HPDE6-E6E7 (cell line): ENCODE measurements around the gene ETFA.

Experiments
- DNase-seq: peaks from one replicate; pipeline ENCODE4 v3.0.0; 2011; ENCODE audit warnings: missing footprints; ENCODE audit errors: extremely low spot score

The ETFA gene

GRCh38 chr15:76311100-76311953 lies at the start of gene ETFA:
Gene ETFA, minus strand, starts transcription at chr15:76311469. Its CDS starts 81 bp downstream, at chr15:76311388.
- DNase-seq: peak; percentile 99

DNA sequence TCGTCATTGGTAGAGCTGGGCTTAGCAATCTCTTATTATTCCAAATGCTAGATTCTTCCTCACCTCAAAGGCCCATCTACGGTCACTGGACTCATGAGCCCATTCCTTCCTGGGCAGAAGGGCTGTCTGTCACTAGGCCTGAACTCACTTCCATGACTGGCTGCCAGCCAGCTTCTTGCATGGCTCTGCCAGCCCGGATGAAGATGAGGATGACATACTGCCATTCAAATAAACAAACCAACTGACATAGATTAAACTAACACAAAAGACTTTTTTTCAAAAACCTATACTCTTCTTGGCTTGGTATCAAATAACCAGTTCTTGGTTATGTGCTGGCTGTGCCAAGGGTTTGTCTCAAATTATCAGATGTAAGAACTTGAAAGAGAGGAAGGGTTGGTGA lies 49.1 kb upstream of the ETFA start:
- DNase-seq: no peak

DNA sequence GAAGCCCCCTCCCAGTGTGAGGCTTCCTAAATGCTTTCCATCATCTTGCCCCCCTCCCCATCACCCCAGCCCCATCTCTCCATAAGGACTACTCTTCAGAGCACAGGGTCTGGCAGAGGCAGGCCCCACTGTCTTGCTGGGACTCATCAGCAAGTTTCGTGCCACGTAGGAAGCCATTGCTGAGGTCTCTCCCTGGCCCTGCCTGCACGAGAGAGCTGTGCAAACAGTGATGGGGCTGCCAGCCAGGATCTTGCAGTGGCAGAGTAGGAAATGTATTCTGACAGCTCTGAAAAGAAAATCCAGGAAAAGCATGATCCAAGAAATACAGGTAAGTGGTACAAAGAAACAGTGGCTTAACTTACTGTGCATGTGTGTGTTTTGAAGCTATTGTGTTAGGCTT lies 47.9 kb upstream of the ETFA start:
- no peak for DNase-seq

DNA sequence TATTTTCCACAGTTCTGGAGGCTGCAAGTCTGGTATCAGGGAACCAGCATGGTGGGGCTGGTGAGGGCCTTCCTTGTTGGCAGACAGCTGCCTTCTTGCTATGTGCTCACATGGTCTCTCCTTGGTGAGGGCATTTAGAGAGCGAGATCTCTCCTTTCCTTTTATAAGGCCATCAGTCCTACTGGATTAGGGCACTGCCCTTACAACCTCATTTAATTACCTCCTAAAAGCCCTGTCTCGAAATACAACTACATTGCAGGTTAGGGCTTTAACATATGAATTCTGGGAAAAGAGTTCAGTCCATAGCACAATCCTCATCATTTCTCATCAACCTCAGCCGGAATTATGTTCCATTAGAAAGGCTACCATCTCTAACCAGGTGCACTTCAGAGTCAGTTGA lies 47.2 kb upstream of the ETFA start:
- no peak for DNase-seq

GRCh38 chr15:76354823-76355440 lies 43.7 kb upstream of the ETFA start:
- DNase-seq: no peak

DNA sequence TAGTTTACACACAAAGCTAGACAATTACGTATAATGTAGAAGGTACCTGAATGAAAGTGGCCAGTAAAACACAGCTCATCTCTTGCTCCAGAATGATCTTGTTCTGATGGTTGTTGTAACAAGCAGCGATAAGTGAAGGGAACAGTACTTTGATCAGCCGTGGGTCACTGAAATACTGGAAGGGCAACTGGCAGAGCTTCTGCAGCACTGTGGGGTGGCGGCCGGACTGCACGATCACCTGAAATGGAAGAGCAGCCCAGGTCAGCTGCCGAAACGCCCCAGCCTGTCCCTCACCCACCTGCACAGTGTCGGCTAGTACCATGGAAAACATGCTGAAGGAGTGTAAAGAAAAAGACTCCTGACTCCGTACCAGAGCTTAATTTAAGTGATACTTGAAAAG lies 42.6 kb upstream of the ETFA start:
- no peak for DNase-seq

GRCh38 chr15:76353023-76353577 lies 41.8 kb upstream of the ETFA start:
- no peak for DNase-seq

GRCh38 chr15:76349301-76350070 lies 38.2 kb upstream of the ETFA start:
- DNase-seq: no peak

GRCh38 chr15:76347482-76348055 lies 36.3 kb upstream of the ETFA start:
- no peak for DNase-seq

GRCh38 chr15:76346669-76347481 lies 35.6 kb upstream of the ETFA start:
- DNase-seq: no peak

GRCh38 chr15:76345880-76346668 lies 34.8 kb upstream of the ETFA start:
- DNase-seq: no peak

DNA sequence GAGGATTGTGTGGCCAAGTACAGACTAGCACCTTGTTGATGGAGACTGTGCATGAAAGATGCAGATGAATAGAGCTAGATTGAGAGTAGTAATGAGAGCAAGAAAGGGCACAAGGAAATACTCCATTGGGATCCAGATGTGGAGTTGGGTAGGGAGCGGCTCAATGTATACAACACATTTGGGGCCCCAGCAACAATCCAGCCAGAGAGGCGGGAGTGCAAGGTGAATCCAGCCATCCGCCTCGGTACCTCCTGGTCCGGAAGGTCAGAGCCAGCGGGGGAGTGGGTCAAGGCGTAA lies 34.3 kb upstream of the ETFA start:
- no peak for DNase-seq

DNA sequence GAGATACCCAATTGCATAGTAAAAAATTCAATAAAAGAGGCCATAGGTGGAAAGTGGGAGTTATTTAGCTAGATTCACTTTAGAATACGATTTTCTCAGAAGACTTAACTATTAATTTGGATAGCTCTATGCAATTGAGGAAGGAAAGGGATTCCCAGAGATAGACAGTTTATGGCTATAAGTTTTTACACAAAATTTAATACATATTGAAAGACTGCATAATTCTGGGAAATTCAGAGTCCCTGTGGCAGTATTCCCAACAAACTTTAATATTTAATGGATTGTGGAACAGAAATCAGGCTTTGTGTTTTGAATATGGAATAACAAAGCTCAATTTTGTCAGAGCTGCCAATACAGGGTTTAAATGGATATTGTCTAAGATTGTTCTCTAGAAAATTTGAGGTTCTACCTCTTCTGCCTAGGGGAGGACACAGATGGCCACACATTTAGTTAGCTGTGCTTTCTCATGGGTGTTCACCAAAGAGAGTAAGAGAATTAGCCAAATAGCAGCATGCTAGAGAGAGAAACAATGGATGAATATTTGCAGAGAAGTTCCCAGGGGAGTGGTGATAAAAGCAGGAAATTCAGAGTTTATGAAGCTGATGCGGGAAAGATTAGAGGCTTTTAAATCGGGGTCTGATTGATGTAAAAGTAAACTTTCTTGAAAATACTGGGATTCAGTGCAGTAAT lies 33.8 kb upstream of the ETFA start:
- no peak for DNase-seq

GRCh38 chr15:76343313-76343996 lies 32.2 kb upstream of the ETFA start:
- no peak for DNase-seq

- DNase-seq: no peak
Measured at GRCh38 chr15:76342382-76343201, 31.3 kb upstream of the ETFA start.

GRCh38 chr15:76342058-76342381 lies 30.8 kb upstream of the ETFA start:
- no peak for DNase-seq

DNA sequence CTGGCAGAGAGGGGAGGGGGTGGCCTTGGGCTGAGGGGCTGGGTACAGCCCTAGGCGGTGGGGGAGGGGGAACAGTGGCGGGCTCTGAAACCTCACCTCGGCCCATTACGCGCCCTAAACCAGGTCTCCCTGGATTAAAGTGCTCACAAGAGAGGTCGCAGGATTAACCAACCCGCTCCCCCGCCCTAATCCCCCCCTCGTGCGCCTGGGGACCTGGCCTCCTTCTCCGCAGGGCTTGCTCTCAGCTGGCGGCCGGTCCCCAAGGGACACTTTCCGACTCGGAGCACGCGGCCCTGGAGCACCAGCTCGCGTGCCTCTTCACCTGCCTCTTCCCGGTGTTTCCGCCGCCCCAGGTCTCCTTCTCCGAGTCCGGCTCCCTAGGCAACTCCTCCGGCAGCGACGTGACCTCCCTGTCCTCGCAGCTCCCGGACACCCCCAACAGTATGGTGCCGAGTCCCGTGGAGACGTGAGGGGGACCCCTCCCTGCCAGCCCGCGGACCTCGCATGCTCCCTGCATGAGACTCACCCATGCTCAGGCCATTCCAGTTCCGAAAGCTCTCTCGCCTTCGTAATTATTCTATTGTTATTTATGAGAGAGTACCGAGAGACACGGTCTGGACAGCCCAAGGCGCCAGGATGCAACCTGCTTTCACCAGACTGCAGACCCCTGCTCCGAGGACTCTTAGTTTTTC lies 30.2 kb upstream of the ETFA start:
- no peak for DNase-seq

DNA sequence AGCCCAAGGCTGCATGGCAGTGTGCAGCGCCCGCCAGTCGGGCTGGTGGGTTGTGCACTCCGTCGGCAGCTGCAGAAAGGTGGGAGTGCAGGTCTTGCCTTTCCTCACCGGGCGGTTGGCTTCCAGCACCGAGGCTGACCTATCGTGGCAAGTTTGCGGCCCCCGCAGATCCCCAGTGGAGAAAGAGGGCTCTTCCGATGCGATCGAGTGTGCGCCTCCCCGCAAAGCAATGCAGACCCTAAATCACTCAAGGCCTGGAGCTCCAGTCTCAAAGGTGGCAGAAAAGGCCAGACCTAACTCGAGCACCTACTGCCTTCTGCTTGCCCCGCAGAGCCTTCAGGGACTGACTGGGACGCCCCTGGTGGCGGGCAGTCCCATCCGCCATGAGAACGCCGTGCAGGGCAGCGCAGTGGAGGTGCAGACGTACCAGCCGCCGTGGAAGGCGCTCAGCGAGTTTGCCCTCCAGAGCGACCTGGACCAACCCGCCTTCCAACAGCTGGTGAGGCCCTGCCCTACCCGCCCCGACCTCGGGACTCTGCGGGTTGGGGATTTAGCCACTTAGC lies 29.6 kb upstream of the ETFA start:
- no peak for DNase-seq
